Mammary epithelial cell (primary cell): ENCODE measurements around the gene MACO1.

Experiments
- EZH2 ChIP-seq: IDR thresholded peaks from 2 replicates; pipeline ENCODE4 v1.6.1; 2012; ENCODE audit warnings: low read length, inconsistent platforms, borderline replicate concordance
- TF ChIP-seq, protein P1 (sequence below), 2 donors: IDR thresholded peaks in 1 of 2; conservative IDR thresholded peaks in 1 of 2; 2 replicates each; pipeline ENCODE4 v1.5.1; 2011 to 2012; ENCODE audit warnings: inconsistent platforms in 2 of 2, low read length in 2 of 2, mild to moderate bottlenecking in 2 of 2, control low read depth in 1 of 2, low read depth in 1 of 2; ENCODE audit not compliant: insufficient read depth in 1 of 2; ENCODE audit errors: extremely low read depth in 1 of 2

DNA sequence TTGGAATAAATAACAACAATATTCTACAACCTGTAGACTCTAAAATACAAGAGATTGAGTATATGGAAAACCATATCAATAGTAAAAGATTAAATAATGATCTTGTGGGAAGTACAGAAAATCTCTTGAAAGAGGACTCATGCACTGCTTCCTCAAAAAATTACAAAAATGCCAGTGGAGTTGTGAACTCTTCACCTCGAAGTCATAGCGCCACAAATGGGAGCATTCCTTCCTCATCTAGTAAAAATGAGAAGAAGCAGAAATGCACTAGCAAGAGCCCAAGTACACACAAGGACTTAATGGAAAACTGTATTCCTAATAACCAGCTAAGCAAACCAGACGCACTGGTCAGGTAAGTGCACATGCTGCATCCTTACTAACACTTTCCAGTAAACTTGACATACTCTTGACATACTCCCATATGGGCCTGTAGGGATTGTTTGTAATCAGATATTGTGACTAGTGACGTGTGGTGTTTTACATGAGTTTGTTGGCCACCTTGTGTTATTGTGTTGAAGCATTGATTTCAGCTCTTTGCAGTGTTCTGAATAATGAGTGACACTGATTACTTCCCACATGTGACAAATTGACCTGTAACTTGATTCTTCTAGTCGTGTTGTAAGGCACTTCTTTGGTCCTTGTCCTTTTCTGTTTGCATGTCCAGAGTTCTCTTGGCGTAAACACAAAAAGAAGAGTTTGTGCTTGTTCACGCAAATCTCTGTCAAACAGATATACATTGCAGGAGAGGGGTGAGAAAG lies 28.0 kb downstream of the MACO1 start:
- TF ChIP-seq, protein P1, sequence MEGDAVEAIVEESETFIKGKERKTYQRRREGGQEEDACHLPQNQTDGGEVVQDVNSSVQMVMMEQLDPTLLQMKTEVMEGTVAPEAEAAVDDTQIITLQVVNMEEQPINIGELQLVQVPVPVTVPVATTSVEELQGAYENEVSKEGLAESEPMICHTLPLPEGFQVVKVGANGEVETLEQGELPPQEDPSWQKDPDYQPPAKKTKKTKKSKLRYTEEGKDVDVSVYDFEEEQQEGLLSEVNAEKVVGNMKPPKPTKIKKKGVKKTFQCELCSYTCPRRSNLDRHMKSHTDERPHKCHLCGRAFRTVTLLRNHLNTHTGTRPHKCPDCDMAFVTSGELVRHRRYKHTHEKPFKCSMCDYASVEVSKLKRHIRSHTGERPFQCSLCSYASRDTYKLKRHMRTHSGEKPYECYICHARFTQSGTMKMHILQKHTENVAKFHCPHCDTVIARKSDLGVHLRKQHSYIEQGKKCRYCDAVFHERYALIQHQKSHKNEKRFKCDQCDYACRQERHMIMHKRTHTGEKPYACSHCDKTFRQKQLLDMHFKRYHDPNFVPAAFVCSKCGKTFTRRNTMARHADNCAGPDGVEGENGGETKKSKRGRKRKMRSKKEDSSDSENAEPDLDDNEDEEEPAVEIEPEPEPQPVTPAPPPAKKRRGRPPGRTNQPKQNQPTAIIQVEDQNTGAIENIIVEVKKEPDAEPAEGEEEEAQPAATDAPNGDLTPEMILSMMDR (conservative IDR thresholded peaks at IDR 0.05 in 1 of 2, IDR thresholded peaks at IDR 0.05 in 1 of 2; ENCODE audit: extremely low read depth in 1 of 2, insufficient read depth in 1 of 2, low read depth in 1 of 2, low read length in 2 of 2): no peak
- no peak for TF ChIP-seq EZH2
